ENCODE results near the gene MBD3L2B. TPM values are rescaled to one million over a fixed set of nuclear protein-coding genes. Genes with fewer than 3 reads are reported as not detected.

The MBD3L2B gene
- total and polyA plus RNA-seq, 9 of the 15 experiments (the other 6 are each of a cell fraction or from before 2014, with no cell fraction given): not detected

DNA sequence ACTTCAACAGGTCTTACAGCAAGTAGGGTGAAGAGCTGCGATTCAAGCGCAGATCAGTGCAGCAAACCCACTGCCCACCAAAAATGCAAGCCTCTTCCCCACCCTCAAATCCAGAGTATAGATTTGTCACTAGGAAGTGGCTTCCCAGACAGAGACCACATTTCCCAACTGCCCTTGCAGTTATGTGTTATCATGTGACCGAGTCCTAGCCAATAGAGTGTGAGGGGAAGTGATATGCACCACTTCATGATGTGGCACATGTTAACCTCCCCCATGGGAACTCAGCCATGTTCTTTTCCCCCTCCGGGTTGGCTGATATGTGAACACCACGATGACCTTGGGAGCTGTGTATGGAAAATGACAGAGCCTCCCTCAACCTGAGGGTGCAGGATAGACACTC, 50.8 kb downstream of the MBD3L2B start:
- FAIRE-seq (no peak), DNase-seq (ENCODE audit: extremely low read depth in 1 of 4, low spot score in 3 of 4) (peak; percentile 33 to 53 (median 40)), ATAC-seq (peak; percentile 78)
- intact Hi-C loops (cut with micrococcal nuclease): no loop called here
- no peaks in the 10 kb centered on the region for H3K36me3 ChIP-seq (ENCODE audit: control insufficient read depth, insufficient read depth, low read length)
- H3K4me1 ChIP-seq (replicated peaks in 1 of 2; ENCODE audit: control insufficient read depth in 2 of 2, insufficient read depth in 2 of 2, low read length in 2 of 2): no peaks in the 10 kb centered on the region
- no TSS peak for BruUV-seq (replicated peaks)
- H3K9ac ChIP-seq (ENCODE audit: insufficient read depth in 1 of 2, low read depth in 2 of 2, low read length in 2 of 2): no peak overlapping the region
- H3K9me1 ChIP-seq (ENCODE audit: control insufficient read depth, insufficient read depth, low read length): no peaks in the 10 kb centered on the region
- peak overlapping the region; percentile 66 for H2AFZ ChIP-seq (ENCODE audit: low read depth, low read length)
- H3K79me2 ChIP-seq (ENCODE audit: control insufficient read depth, insufficient read depth, low read length): no peaks in the 10 kb centered on the region
- H3K27ac ChIP-seq (ENCODE audit: extremely low read depth, low read depth, low read length): no peak overlapping the region
- H3K9me3 ChIP-seq (replicated peaks; ENCODE audit: control insufficient read depth, insufficient read depth, low read depth, low read length): no peaks in the 10 kb centered on the region
- H3K4me2 ChIP-seq (ENCODE audit: insufficient read depth, low read length): no peak overlapping the region
- no peak overlapping the region for H3K4me3 ChIP-seq
- in situ Hi-C loops (cut with MboI): no loop called here
- H4K20me1 ChIP-seq (replicated peaks; ENCODE audit: control insufficient read depth, insufficient read depth, low read length): no peaks in the 10 kb centered on the region
- POLR2A ChIA-PET: interaction anchor here (0.6 to 0.8 kb wide), 2 partner anchors 18 to 31 kb away, joined by 3 to 4 read pairs; no protein-coding TSS in a partner anchor
- CTCF ChIA-PET (ENCODE audit: low intra/inter-chr PET ratio): no interaction called here
- 0% methylated on average over 5 of the region's 5 CpGs for WGBS (ENCODE audit: insufficient coverage, low coverage, missing lambda C conversion rate)
- H3K27me3 ChIP-seq (ENCODE audit: control insufficient read depth in 2 of 2, insufficient read depth in 2 of 2, low read length in 2 of 2): peaks cover 5 to 18% of the 10 kb centered on the region in 2 experiments; a peak in 4 of 5 replicates
- TF ChIP-seq CBX3 (IDR thresholded peaks at IDR 0.05; ENCODE audit: borderline replicate concordance in 1 of 2, low read length in 2 of 2) (peak in 1 of 2 experiments; percentile 51; a peak in 1 of 3 replicates), CHD2 (IDR thresholded peaks at IDR 0.05; ENCODE audit: low read depth, low read length) (no peak), NCOA1 (IDR thresholded peaks at IDR 0.05; ENCODE audit: low read depth) (no peak), EHMT2 (IDR thresholded peaks at IDR 0.05) (peak; percentile 82; the same call in 1 of the 2 replicates), RAD51 (IDR thresholded peaks at IDR 0.05; ENCODE audit: borderline replicate concordance, low read depth) (peak; percentile 78), SPI1 (IDR thresholded peaks at IDR 0.05; ENCODE audit: borderline replicate concordance, low read depth, low read length) (peak; percentile 58; the same call in 1 of the 2 replicates), ETS2 (tag; IDR thresholded peaks at IDR 0.05; ENCODE audit: borderline replicate concordance, poor library complexity, severe bottlenecking) (no peak), ELF1 (tag; IDR thresholded peaks at IDR 0.05) (0 out of 2 replicates have a peak, but pooled peaks have one; percentile 58)
- TF ChIP-seq, protein P1, sequence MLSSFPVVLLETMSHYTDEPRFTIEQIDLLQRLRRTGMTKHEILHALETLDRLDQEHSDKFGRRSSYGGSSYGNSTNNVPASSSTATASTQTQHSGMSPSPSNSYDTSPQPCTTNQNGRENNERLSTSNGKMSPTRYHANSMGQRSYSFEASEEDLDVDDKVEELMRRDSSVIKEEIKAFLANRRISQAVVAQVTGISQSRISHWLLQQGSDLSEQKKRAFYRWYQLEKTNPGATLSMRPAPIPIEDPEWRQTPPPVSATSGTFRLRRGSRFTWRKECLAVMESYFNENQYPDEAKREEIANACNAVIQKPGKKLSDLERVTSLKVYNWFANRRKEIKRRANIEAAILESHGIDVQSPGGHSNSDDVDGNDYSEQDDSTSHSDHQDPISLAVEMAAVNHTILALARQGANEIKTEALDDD (IDR thresholded peaks at IDR 0.05): no peak
- TF ChIP-seq, protein P2, sequence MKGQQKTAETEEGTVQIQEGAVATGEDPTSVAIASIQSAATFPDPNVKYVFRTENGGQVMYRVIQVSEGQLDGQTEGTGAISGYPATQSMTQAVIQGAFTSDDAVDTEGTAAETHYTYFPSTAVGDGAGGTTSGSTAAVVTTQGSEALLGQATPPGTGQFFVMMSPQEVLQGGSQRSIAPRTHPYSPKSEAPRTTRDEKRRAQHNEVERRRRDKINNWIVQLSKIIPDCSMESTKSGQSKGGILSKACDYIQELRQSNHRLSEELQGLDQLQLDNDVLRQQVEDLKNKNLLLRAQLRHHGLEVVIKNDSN (CRISPR knock-in tag; IDR thresholded peaks at IDR 0.05): peak; percentile 69
- TF ChIP-seq, protein P3, sequence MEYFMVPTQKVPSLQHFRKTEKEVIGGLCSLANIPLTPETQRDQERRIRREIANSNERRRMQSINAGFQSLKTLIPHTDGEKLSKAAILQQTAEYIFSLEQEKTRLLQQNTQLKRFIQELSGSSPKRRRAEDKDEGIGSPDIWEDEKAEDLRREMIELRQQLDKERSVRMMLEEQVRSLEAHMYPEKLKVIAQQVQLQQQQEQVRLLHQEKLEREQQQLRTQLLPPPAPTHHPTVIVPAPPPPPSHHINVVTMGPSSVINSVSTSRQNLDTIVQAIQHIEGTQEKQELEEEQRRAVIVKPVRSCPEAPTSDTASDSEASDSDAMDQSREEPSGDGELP (CRISPR knock-in tag; IDR thresholded peaks at IDR 0.05; ENCODE audit: borderline replicate concordance): no peak
- TF ChIP-seq, protein P4, sequence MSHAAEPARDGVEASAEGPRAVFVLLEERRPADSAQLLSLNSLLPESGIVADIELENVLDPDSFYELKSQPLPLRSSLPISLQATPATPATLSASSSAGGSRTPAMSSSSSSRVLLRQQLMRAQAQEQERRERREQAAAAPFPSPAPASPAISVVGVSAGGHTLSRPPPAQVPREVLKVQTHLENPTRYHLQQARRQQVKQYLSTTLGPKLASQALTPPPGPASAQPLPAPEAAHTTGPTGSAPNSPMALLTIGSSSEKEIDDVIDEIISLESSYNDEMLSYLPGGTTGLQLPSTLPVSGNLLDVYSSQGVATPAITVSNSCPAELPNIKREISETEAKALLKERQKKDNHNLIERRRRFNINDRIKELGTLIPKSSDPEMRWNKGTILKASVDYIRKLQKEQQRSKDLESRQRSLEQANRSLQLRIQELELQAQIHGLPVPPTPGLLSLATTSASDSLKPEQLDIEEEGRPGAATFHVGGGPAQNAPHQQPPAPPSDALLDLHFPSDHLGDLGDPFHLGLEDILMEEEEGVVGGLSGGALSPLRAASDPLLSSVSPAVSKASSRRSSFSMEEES (CRISPR knock-in tag; IDR thresholded peaks at IDR 0.05): peak; percentile 20
- TF ChIP-seq, protein P5, sequence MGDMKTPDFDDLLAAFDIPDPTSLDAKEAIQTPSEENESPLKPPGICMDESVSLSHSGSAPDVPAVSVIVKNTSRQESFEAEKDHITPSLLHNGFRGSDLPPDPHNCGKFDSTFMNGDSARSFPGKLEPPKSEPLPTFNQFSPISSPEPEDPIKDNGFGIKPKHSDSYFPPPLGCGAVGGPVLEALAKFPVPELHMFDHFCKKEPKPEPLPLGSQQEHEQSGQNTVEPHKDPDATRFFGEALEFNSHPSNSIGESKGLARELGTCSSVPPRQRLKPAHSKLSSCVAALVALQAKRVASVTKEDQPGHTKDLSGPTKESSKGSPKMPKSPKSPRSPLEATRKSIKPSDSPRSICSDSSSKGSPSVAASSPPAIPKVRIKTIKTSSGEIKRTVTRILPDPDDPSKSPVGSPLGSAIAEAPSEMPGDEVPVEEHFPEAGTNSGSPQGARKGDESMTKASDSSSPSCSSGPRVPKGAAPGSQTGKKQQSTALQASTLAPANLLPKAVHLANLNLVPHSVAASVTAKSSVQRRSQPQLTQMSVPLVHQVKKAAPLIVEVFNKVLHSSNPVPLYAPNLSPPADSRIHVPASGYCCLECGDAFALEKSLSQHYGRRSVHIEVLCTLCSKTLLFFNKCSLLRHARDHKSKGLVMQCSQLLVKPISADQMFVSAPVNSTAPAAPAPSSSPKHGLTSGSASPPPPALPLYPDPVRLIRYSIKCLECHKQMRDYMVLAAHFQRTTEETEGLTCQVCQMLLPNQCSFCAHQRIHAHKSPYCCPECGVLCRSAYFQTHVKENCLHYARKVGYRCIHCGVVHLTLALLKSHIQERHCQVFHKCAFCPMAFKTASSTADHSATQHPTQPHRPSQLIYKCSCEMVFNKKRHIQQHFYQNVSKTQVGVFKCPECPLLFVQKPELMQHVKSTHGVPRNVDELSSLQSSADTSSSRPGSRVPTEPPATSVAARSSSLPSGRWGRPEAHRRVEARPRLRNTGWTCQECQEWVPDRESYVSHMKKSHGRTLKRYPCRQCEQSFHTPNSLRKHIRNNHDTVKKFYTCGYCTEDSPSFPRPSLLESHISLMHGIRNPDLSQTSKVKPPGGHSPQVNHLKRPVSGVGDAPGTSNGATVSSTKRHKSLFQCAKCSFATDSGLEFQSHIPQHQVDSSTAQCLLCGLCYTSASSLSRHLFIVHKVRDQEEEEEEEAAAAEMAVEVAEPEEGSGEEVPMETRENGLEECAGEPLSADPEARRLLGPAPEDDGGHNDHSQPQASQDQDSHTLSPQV (IDR thresholded peaks at IDR 0.05): no peak
